ENCODE data around the gene PPP2R5C.

The PPP2R5C gene

DNA sequence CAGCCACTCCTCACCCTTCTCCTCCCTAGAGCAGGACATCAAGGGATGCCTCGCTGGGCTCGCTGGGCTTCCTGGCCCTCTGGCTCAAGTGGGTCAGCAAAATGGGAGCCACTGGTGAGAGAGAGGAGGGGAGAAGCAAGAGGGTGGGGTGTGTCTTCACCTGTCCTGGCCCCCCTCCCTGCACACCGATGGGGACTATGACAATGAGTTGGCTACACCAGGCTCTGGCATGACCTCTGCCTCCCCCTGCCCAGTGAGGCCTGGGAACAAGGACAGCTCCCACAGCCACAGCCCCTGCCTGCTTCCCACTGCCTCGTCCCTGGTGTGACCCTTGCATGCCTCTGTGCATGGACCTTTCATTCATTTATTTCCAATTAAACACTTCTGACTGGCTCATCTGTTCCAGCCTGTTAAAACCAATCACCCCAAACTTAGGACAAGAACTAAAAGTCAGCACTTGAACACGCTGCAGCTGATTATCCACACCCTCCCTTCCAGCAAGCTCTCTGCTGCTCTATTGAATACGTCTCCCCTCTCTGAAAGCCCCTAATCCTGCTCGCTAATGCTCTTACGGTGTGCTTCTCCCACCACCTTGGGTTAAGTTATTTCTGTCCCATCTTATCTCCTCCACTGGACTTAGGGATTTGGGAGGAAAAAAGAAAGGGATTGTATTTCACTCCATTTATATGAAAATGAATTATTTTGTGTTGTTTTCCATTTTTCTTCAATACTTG, 5.8 kb upstream of the PPP2R5C start:
- no peak for DNase-seq

DNA sequence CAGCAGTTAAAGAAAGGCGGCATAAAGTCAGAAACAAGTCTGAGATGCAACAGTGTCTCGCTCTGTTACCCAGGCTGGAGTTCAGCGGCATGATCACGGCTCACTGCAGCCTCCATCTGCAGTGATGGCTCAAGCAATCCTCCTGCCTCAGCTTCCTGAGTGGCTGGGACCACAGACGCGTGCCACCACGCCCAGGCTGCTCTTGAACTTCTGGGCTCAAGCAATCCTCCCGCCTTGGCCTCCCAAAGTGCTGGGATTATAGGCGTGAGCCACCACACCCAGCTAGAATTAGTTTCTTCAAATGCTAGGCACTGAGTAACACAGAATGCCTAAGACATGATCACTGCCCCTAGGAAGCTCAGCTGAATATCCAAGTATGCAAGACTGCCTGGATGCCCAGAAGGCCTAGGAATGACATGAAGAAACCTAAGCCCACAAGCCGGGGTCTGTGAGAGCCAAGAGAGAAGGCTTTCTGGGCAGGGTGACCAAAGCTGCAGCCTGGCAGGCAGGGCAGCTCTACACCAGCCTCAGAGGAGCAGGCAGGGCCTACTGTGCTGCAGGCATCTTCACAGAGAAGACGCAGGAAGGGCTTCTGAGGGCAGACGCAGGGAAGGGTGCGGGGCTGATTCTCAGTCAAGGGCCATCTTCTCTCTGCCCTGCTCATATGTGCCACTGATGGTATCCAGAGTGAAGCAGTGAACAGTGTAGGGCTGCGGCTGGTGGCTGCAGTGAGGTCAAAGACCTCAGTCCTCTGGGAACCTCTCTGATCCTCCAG, 4.3 kb upstream of the PPP2R5C start:
- no peak for DNase-seq

DNA sequence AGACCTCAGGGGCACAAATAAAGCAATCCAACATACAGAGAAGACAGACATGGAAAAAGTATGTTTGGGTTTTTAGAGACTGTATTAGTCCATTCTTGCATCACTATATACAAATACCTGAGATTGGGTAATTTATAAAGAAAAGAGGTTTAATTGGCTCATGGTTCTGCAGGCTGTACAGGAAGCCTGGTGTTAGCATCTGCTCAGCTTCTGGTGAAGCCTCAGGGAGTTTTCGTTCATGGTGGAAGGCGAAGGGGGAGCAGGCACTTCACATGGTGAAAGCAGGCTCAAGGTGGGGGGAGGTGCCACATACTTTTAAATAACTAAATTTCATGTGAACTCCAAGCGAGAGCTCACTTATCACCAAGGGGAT, 3.7 kb upstream of the PPP2R5C start:
- DNase-seq: no peak

DNA sequence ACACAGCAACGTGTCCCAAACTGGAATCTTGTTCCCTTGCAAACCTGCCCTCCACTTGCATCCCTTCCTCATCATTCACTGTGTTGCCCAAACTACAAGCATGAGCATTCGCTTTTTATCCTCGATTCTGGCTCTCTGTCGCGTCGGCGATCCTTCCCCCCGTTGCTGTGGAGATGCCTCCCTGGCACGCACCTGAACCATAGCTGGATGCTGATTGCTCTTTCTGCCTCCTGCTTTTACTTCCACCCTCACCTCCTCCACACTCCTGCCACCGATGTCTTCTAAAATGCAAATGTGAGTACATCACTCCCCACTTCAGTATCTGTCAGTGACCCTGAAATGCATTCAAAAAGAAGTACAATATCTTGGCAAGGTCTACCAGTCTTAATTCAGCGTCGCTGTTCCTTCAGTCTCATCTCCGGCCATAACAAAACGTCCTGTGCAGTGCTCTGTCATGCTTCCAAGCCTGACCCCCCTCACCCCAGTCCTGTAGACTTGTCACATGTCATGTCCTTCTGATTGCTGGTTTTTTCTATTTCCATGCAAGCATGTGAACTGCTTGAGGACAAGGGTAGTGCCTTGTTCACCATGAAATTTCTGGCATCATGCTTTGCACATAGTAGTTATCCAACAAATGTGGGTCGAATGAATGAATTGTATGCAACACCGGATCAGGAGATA, 2.5 kb upstream of the PPP2R5C start:
- DNase-seq: no peak

DNA sequence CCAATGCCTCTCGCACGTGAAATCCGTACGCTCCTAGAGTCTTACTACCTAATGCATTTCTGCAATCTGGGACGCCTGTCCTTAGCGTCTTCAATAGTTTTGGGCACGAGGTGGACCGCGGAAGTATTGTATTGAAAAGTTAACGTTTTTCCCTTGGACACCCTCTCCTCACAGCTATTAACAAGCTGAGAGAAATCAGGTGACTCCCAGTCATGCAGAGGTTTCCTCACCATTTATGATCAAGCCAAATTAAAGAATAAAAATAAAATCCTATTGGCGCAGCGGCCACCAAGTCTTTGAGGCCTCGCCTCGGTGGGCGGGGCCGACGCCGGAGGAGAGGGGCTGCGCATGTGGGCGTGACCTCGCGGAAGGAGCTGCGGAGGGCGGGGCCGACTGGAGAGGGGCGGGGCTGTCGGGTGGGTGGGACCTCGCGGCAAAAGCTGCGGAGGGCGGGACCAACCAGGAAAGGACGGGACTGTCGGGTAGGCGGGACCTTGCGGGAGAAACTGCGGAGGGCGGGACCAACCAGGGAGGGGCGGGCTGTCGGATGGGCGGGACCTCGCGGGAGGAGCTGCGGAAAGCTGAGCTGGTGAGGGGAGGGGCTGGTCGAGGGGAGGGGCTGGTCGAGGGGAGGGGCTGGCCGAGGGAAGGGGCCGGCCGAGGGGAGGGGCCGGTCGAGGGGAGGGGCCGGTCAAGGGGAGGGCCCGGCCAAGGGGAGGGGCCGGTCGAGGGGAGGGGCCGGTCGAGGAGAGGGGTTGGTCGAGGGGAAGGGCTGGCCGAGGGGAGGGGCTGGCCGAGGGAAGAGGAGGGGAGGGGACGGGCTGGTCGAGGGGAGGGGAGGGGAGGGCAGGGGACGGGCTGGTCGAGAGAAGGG, 1.1 kb upstream of the PPP2R5C start:
- peak; percentile 97 for DNase-seq

DNA sequence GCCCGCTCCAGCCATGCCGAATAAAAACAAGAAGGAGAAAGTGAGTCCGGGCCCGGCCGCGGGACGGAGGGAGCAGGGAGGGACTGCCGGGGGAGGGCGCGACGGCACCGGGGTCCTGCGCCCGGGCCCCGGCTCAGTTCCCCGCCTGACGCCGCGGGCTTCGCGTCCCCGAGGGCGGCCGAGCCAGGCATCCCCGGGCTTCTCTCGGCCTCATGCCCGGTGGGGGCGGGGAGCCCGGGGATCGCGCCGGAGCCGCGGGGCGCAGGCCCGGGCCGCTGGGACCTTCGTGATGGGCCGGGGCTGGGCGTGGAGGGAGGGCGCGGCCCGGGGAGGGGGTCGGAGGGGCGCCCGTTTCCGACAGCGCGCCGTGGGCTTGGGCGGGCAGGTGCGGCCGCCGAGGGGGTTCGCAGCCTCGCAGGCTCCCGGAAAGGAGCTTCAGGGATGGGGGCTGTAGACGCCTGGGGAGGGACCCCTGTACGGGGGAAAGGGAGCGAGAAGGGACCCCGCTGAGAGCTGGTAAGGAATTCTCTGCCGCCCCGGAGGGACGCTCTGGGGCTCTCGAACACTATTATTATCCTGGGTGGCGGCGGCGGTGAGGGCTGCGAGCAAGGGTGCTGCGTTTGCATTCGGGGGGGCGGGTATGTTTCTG, 496 bp downstream of the PPP2R5C start:
- peak; percentile 52 for DNase-seq

DNA sequence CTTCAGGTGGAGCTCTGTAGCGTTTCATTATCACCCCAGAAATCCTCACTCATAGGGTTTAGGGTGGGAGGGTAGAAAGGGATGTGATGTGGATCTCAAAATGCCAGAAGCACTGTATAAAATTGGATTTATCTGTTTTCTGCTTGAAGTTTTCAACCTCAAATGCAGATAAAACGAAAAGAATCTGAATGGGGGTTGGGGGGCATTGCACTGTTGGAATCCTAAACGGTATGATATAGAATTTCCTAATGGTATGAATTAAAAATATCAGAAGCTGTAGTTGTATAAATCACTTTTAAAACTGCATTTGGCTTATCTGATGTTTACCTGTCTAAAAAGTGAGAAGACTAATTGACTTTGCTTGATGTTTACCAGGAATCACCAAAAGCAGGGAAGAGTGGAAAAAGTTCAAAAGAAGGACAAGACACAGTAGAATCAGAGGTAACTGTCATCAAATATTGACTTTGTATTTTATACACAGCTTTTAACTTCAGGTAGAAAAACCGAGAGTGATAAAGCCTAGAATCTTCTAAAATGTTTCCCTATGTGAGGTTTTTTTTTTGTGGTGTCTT, 1.1 kb downstream of the PPP2R5C start:
- DNase-seq: no peak

DNA sequence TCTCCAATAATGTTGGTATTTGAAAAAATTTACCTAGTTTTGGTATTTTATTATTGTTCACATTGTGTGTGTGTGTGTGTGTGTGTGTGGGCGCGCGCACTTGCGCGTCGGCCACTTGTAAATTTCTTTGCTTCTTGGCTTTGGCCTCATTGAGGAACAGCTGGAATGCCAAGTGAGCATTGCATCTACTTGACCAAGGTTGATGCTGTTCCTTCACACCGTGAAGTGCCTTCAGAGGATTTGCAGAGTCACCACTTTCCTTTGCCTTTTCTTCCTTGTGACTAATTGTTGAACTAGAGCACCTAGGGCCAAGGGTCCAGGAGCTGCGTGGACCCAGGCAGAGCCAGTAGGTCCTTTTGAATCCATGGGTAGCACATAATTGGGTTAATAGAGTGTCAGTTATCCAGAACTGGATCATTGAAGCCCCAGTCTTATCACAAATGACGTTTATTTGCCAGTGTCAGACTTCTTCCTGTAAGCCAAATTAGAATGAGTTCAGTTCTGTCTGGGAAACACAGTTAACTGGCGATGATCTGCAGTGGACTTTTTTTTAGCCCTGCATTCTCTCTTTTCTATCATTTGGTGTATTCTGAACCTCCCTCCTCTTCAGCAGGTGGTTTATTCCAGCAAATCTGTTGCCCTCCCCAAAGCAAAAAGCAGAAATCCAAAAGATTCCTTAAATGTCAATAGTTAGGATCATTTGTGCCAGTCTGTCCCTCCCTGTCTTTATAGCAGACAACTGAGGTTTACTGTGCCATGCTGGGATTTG, 2.6 kb downstream of the PPP2R5C start:
- DNase-seq: no peak

DNA sequence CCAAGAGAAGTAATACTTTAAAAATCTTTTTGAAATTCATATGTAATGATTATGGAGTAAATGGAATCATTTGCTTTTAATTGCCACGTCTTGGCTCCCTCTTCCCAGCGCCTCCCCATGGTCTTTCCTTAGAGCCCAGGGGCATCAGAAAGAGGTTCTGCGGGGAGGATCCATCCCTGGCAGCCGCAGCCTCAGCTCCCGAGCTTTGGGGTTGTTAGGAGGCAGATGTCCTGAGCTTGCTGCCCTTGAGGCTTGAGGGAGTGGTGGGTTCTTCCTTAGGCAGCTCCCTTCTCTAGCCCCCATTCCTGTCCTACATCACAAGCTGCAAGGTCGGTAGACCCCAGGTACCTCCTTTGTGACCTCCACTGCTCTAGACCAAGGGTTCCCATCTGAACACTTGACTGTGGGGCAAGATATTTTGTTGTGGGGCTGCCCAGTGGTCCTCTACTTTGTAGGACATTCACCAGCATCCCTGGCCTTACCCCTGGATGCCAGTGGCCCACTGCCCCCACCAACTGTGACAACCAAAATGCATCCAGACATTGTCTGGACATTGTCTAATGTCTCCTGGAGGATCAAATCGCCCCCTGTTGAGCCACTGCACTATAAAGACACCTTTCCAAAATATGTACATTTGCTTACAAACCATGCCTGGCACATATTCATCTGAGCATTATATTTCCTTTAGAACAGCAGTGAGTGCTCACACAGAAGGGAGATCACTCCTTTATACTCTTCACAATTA, 6.3 kb downstream of the PPP2R5C start:
- DNase-seq: no peak

DNA sequence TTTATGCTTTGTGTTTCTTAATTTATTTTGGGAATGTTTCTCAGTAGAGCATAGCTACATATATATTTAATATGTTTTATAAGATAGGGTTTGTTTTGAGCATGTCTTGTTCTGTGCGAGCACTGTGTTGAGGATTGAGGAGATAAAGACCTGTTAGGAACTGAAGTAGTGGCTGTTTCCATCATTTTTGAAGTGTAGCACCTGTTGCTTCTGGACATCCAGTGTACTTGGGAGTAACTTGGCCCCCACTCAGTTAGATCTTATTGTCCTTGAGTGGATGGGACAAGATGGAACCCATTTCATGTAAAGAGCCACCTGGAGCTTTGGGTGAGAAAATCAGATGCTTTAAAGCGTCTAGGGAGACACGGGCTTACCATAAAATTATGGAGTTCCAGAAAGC, 8.7 kb downstream of the PPP2R5C start:
- DNase-seq: no peak

DNA sequence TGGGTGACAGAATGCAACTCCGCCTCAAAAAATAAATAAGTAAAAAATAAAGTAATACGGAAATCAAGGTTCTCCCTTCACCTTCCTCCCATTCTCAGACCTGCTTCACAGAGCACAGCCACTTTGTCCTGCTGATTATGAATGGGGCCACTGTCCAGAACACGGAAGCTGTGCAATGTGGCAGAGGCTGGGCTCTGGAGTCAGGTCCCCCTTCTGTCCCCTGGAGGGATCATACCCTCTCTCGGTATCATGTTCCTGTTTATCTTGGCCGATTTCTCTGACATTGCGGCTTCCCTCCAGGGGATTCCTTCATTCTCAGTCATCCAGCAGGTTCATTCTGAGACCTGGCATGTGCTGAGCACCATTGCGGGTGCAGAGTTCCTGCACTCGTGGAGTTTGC, 11.3 kb downstream of the PPP2R5C start:
- no peak for DNase-seq

DNA sequence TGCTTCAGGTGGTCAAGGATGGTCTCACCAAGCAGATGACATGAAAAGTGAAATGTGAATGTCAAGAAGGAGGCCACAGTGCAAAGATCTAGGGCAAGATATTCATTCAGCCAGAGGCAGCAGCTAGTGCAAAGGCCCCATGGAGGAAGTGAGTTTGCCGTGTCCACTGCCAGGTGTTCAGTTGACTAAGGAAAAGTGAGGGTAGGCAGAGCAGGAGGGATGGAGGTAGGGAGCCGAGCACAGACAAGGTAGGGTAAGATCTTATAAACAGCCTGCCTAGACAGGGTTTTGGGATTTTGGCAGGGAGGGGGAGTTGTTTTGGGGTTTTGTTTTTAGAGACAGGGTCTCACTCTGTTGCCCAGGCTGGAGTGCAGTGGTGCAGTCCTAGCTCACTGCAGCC, 11.9 kb downstream of the PPP2R5C start:
- DNase-seq: no peak

DNA sequence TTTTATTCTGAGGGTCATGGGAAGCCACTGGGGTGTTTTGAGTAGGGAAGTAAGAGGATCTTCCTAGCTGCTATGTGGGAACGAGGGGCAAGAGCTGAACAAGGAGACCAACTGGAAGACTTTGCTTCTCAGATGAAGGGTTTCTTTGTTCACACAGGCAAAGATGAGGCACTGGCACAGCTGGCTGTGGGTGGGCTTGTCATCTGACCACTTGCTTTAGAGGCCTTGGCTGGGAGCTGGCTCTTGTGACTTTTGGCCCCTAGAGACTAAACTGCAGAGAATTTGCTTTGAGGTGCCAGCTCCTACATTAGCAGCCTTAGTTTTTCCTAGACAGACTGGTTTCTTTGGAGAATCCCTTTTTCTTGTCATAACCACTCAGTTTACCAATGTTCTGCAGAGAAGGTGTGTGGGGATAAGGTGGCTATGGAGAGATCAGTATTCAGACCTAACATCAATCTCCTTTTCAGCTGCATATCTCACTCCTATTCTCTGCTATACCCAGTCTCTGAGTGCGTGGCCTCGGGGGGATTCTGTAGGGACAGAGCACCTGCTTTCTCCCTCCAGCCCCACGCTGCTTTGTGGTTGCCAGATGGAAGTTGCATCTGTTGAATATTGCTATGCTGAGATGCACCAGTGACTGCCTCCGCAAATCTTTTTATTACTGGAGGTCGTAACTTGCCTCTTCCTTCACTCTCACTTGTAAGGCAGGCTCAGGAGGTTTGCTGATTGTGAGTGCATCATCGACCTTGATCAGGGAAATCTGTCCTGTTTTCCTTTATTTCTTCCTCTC, 12.7 kb downstream of the PPP2R5C start:
- DNase-seq: no peak

DNA sequence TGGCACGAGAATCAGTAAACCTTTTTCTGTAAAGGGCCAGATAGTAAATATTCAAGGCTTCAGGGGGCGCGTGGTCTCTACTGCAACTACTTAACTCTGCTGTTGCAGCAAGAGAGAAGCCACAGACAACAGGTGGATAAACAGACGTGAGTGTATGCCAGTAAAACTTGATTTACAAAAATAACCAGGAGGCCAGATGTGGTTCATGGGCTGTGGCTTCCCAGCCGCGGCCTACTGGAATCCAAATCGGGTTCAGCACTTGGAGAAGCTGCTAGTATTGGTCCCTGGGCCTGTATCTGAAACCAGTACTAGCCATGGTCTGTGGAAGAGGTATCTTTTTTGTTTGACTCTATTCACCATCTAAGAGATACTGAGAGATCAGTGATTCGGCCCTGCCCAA, 13.3 kb downstream of the PPP2R5C start:
- no peak for DNase-seq

DNA sequence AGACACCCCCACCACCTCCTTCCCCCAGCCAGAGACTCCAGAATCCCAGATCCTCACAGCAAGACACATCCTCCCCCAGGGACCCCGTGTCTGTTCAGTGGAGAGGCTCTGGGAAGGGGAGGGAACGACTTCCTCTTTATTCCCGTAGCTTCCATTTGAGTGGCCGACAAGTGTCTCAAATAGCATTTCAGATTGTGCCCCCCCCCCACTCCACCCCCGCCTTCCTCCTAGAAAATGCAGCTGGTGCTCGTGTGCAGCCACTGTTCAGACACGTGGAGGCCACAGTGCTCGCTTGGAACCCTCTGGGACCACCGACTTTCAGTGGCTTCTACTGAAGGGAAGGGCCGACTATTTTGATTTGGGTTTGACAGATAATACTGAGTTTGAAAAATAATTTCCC, 14.3 kb downstream of the PPP2R5C start:
- no peak for DNase-seq

DNA sequence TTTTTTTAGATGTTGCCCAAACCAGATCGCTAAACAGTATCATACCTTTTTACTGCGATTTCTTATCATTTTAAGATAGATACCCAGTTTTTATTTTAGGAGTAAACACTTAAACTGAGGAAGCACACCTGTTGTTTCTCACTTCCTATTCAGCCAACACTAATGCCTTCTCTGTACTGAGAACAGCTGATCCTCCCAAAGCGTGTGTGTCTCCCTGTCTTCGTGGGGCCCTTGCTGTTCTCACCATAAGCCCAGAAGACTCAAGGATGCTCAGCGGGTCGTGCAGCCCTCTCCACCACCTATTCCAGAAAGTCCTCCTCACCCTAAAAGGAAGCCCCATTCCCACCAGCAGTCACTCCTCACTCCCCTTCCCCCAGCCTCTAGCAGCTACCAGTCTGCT, 14.8 kb downstream of the PPP2R5C start:
- no peak for DNase-seq

DNA sequence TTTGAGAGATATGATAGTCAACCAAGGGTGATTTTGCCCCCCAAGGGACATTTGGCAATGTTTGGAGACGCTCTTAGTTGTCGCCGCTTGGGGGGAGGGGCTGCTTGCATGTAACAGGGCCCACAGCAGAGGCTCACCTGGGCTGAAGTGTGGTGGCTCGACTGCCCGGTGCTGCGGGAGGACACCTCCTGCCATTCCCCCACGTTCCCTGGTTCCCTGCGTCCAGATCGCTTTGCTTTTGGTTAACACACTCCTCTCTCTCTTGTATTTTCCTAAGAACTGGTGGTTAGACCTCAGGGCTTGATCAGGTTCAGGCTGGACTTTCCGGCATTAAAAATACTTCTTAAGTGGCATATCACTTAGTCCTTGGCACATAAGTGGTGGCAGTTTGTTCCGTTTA, 18.9 kb downstream of the PPP2R5C start:
- DNase-seq: no peak

DNA sequence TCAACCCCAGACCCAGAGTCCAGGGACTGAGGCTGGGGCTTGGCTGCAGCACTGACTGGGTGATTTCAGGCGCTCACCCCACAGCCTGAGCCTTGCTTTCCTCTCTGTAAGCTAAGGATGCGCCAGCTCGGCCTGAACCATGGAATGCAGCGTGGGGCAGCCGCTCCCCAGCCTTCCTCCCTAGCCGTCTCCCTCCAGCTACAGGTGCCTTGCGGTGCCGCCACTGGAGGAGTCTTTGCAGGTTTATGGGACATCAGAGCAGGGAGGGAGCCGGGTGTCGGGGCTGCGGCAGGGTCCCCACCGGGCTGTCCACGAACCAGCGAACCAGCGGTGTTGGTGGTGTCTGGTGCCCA, 19.4 kb downstream of the PPP2R5C start:
- no peak for DNase-seq

DNA sequence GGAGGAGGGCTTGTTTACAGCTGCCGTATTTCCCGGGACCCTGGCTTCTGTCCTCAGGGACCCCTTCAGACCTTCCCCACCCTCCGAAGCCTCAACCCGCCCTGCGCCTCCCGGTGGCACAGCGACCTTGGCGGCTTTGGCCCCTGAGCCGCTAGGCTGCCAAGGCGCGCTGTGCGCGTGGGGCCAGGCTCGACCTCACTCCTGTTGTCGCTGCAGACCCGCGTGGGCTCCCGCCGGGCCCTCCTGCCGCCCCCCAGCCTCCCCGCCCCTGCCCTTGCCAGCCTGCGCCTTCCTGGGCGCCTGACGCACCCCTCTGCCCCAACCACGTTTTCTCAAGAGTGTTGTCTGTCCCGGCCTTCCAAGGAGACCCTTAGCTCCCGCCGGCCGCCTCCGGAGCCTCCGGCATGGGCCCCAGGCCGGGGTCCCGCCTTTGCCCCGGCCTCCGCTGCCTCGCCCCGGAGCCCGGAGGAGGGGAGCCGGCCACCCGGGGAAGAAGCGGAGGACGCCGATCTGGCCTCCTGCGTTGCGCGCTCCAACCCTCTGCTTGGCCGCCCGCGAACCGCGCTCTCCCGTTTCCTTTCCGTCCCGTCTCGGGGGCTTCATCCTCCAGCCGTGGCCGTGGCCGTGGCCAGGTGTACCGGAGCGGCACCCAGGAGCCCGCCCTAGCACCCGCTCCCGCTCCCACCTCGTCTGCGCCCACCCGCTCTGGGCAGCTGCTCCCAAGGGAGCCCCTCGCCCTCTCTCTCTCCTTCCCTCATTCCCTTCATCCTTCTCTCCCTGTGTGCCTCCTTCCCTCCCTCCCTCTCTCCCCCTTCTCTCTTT, 19.9 kb downstream of the PPP2R5C start:
- no peak for DNase-seq
